ENCODE measurements around the gene PRPF40B.
A peak's percentile ranks its signal among the peaks of the same experiment; 100 is the strongest.

PRPF40B gene

GRCh38 chr12:49618576-49618975 is 4.8 kb upstream of the PRPF40B start:
- H3F3A ChIP-seq (ENCODE audit: control insufficient read depth, insufficient read depth), result peaks cover 25% of the 10 kb centered on the region
- H3K4me1 ChIP-seq (ENCODE audit: control insufficient read depth, low read length), result peaks cover 47% of the 10 kb centered on the region
- no peak overlapping the region for H3K27ac ChIP-seq (ENCODE audit: low read depth, low read length)
- no peaks in the 10 kb centered on the region for H3K9me2 ChIP-seq (replicated peaks; ENCODE audit: control insufficient read depth, low read length)
- no peaks in the 10 kb centered on the region for H3K79me2 ChIP-seq (ENCODE audit: control insufficient read depth, low read length)
- no peaks in the 10 kb centered on the region for H3K36me3 ChIP-seq (ENCODE audit: control insufficient read depth, low read length)
- TF ChIP-seq EZH2phosphoT487 (IDR thresholded peaks at IDR 0.05; ENCODE audit: borderline replicate concordance, low read length), result no peak
- TF ChIP-seq CTCF (IDR thresholded peaks at IDR 0.05; ENCODE audit: low read depth, low read length, poor library complexity, severe bottlenecking), result no peak
- H3K27me3 ChIP-seq (ENCODE audit: control insufficient read depth, low read length), result no peaks in the 10 kb centered on the region
- H3K4me2 ChIP-seq (ENCODE audit: low read length), result no peak overlapping the region
- no peaks in the 10 kb centered on the region for H4K20me1 ChIP-seq (ENCODE audit: control insufficient read depth, insufficient read depth, low read depth, low read length)
- no peaks in the 10 kb centered on the region for H3K9me3 ChIP-seq (ENCODE audit: control insufficient read depth, insufficient read depth, low read length)
- no peak overlapping the region for H3K4me3 ChIP-seq (ENCODE audit: low read length)

GRCh38 chr12:49619286-49619685 is 4.1 kb upstream of the PRPF40B start:
- H3K27ac ChIP-seq (ENCODE audit: low read depth, low read length), result no peak overlapping the region
- H3K4me3 ChIP-seq (ENCODE audit: low read length), result no peak overlapping the region
- no peaks in the 10 kb centered on the region for H3K9me3 ChIP-seq (ENCODE audit: control insufficient read depth, insufficient read depth, low read length)
- H3K27me3 ChIP-seq (ENCODE audit: control insufficient read depth, low read length), result no peaks in the 10 kb centered on the region
- no peaks in the 10 kb centered on the region for H3K9me2 ChIP-seq (replicated peaks; ENCODE audit: control insufficient read depth, low read length)
- no peak for TF ChIP-seq CTCF (IDR thresholded peaks at IDR 0.05; ENCODE audit: low read depth, low read length, poor library complexity, severe bottlenecking)
- TF ChIP-seq EZH2phosphoT487 (IDR thresholded peaks at IDR 0.05; ENCODE audit: borderline replicate concordance, low read length), result no peak
- H4K20me1 ChIP-seq (ENCODE audit: control insufficient read depth, insufficient read depth, low read depth, low read length), result no peaks in the 10 kb centered on the region
- no peak overlapping the region for H3K4me2 ChIP-seq (ENCODE audit: low read length)
- H3K79me2 ChIP-seq (ENCODE audit: control insufficient read depth, low read length), result no peaks in the 10 kb centered on the region
- peaks cover 52% of the 10 kb centered on the region for H3K4me1 ChIP-seq (ENCODE audit: control insufficient read depth, low read length)
- no peaks in the 10 kb centered on the region for H3K36me3 ChIP-seq (ENCODE audit: control insufficient read depth, low read length)
- H3F3A ChIP-seq (ENCODE audit: control insufficient read depth, insufficient read depth), result peaks cover 31% of the 10 kb centered on the region

GRCh38 chr12:49621651-49622500 is 1.5 kb upstream of the PRPF40B start:
- H3K4me3 ChIP-seq (ENCODE audit: low read length), result peak overlapping the region; percentile 79

More at GRCh38 chr12:49621651-49622500, 1.5 kb upstream of the PRPF40B start:
- Histone ChIP-seq H3K27me3 (ENCODE audit: control insufficient read depth, low read length) (no peaks in the 10 kb centered on the region), H3K4me2 (ENCODE audit: low read length) (peak overlapping the region; percentile 93), H3F3A (ENCODE audit: control insufficient read depth, insufficient read depth) (peaks cover 42% of the 10 kb centered on the region), H3K36me3 (ENCODE audit: control insufficient read depth, low read length) (no peaks in the 10 kb centered on the region), H3K9me3 (ENCODE audit: control insufficient read depth, insufficient read depth, low read length) (no peaks in the 10 kb centered on the region), H4K20me1 (ENCODE audit: control insufficient read depth, insufficient read depth, low read depth, low read length) (no peaks in the 10 kb centered on the region), H3K9me2 (replicated peaks; ENCODE audit: control insufficient read depth, low read length) (no peaks in the 10 kb centered on the region), H3K27ac (ENCODE audit: low read depth, low read length) (peak overlapping the region; percentile 91), H3K4me1 (ENCODE audit: control insufficient read depth, low read length) (peaks cover 52% of the 10 kb centered on the region), H3K79me2 (ENCODE audit: control insufficient read depth, low read length) (no peaks in the 10 kb centered on the region)
- TF ChIP-seq CTCF (IDR thresholded peaks at IDR 0.05; ENCODE audit: low read depth, low read length, poor library complexity, severe bottlenecking), result no peak
- TF ChIP-seq EZH2phosphoT487 (IDR thresholded peaks at IDR 0.05; ENCODE audit: borderline replicate concordance, low read length), result no peak
